ENCODE results near the gene C10orf90. TPM values are rescaled to one million over a fixed set of nuclear protein-coding genes. Genes with fewer than 3 reads are reported as not detected.
"Not testable (repeated sequence)": the region's sequence is repeated elsewhere in the genome, so short reads cannot be mapped to it uniquely, and the experiment has no call there.

C10orf90 gene
- total and polyA plus RNA-seq, 2 experiments from 2014 or later = 0.20 TPM; not detected in 1

DNA sequence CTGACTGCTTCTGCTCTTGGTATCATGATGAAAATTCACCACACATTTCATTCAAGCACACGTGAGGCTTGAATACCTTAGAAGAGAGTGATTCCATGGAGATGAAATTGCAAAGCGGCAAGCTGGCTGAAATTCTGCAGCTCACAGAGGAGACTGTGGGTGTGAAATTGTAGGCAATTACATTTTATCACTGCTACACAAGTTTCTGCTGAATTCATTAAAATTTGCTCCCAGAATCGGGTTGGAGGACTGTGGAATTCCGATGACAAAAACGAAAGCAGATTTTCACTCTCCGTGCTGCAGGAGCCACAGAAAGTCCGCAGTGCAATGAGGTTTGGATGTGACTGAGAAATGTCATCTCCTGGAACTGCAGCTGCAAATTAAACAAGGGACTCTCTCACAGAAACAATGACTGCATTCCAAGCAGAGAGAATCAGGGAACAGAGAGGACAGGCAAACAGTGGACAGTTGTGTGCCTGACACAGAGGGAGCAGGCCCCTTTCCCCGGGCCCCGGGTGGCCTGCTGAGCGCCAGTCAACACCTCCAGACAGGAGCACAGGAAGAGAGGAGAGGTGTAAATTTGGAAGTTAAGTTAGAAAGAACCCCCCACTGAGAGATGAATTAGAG, 109.1 kb downstream of the C10orf90 start:
- Histone ChIP-seq H3K4me3 (no peak overlapping the region), H3K79me2 (no peaks in the 10 kb centered on the region), H2AFZ (peak overlapping the region; percentile 76), H3K4me2 (peak overlapping the region; percentile 71), H3K9me2 (replicated peaks; ENCODE audit: insufficient read depth) (no peaks in the 10 kb centered on the region), H3K27me3 (no peaks in the 10 kb centered on the region), H3K9me3 (ENCODE audit: low read depth) (no peaks in the 10 kb centered on the region), H3K36me3 (replicated peaks; ENCODE audit: insufficient read depth, low read depth) (no peaks in the 10 kb centered on the region), H3K4me1 (ENCODE audit: insufficient read depth) (no peaks in the 10 kb centered on the region), H4K20me1 (ENCODE audit: insufficient read depth, poor library complexity, severe bottlenecking) (no peaks in the 10 kb centered on the region), H3K27ac (no peak overlapping the region)
- 41% methylated on average over 10 of the region's 10 CpGs for WGBS (ENCODE audit: low lambda C conversion rate, missing lambda C conversion rate)
- TF ChIP-seq EZH2 (IDR thresholded peaks at IDR 0.05; ENCODE audit: borderline replicate concordance) (no peak), EZH2phosphoT487 (IDR thresholded peaks at IDR 0.05; ENCODE audit: low read depth, severe bottlenecking, unreplicated experiment) (no peak)
- TF ChIP-seq, protein P1, sequence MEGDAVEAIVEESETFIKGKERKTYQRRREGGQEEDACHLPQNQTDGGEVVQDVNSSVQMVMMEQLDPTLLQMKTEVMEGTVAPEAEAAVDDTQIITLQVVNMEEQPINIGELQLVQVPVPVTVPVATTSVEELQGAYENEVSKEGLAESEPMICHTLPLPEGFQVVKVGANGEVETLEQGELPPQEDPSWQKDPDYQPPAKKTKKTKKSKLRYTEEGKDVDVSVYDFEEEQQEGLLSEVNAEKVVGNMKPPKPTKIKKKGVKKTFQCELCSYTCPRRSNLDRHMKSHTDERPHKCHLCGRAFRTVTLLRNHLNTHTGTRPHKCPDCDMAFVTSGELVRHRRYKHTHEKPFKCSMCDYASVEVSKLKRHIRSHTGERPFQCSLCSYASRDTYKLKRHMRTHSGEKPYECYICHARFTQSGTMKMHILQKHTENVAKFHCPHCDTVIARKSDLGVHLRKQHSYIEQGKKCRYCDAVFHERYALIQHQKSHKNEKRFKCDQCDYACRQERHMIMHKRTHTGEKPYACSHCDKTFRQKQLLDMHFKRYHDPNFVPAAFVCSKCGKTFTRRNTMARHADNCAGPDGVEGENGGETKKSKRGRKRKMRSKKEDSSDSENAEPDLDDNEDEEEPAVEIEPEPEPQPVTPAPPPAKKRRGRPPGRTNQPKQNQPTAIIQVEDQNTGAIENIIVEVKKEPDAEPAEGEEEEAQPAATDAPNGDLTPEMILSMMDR (IDR thresholded peaks at IDR 0.05; ENCODE audit: poor library complexity) = no peak
- DNase-seq (ENCODE audit: low spot score) = no peak

DNA sequence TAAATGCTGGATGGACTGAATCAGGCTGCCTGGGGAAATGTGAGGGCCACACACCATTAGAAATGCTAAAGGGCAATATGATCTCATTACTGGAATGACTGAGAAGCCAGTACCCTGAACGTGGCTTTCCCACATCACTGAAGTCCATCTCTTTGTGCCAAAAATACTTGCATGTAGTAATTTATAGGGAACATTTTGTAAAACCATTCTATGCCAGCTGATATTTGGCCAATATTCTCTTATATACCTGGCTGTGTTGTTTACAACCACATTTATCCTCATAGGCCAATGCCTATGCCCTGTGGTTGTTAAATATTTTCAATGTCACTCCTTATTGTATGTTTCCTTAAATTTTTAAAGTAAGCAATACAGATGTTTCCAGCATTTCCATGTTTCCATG, 111.6 kb downstream of the C10orf90 start:
- Histone ChIP-seq H2AFZ (no peak overlapping the region), H3K4me2 (no peak overlapping the region), H4K20me1 (ENCODE audit: insufficient read depth, poor library complexity, severe bottlenecking) (no peaks in the 10 kb centered on the region), H3K36me3 (replicated peaks; ENCODE audit: insufficient read depth, low read depth) (no peaks in the 10 kb centered on the region), H3K27me3 (no peaks in the 10 kb centered on the region), H3K9me2 (replicated peaks; ENCODE audit: insufficient read depth) (no peaks in the 10 kb centered on the region), H3K4me1 (ENCODE audit: insufficient read depth) (no peaks in the 10 kb centered on the region), H3K9me3 (ENCODE audit: low read depth) (no peaks in the 10 kb centered on the region), H3K27ac (no peak overlapping the region), H3K4me3 (no peak overlapping the region), H3K79me2 (no peaks in the 10 kb centered on the region)
- WGBS (ENCODE audit: low lambda C conversion rate, missing lambda C conversion rate) = 47% methylated on average over 1 of the region's 1 CpG
- TF ChIP-seq, protein P1 (IDR thresholded peaks at IDR 0.05; ENCODE audit: poor library complexity) = no peak
- TF ChIP-seq EZH2 (IDR thresholded peaks at IDR 0.05; ENCODE audit: borderline replicate concordance) (no peak), EZH2phosphoT487 (IDR thresholded peaks at IDR 0.05; ENCODE audit: low read depth, severe bottlenecking, unreplicated experiment) (no peak)
- DNase-seq (ENCODE audit: low spot score) = no peak

DNA sequence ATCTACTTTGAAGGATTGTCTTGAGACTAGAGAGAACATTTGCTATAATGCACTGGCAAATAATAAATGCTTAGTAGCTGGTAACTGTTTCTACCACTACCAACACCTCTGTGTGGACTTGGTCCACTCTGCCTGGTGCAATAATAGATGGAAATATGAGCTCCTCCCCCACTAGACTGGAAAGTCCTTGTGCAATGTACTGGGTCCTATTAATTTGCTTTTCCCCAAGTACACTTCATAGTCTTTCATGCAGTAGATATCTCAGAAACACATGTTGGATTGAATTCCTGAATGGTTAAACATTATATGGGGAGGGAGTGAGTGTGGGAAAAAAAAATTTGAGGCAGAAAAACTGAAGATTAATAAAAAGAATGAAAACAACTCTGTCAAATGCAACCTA, 119.3 kb downstream of the C10orf90 start:
- no peak overlapping the region for H3K27ac ChIP-seq
- no peak for DNase-seq (ENCODE audit: low spot score)
- H3K4me1 ChIP-seq (ENCODE audit: insufficient read depth) = no peaks in the 10 kb centered on the region
- no peaks in the 10 kb centered on the region for H3K36me3 ChIP-seq (replicated peaks; ENCODE audit: insufficient read depth, low read depth)
- H3K27me3 ChIP-seq = no peaks in the 10 kb centered on the region
- no peak overlapping the region for H3K4me2 ChIP-seq
- no peak overlapping the region for H2AFZ ChIP-seq
- H3K9me3 ChIP-seq (ENCODE audit: low read depth) = no peaks in the 10 kb centered on the region
- H3K9me2 ChIP-seq (replicated peaks; ENCODE audit: insufficient read depth) = no peaks in the 10 kb centered on the region
- no peaks in the 10 kb centered on the region for H4K20me1 ChIP-seq (ENCODE audit: insufficient read depth, poor library complexity, severe bottlenecking)
- H3K4me3 ChIP-seq = no peak overlapping the region
- H3K79me2 ChIP-seq = no peaks in the 10 kb centered on the region
- TF ChIP-seq, protein P1 (IDR thresholded peaks at IDR 0.05; ENCODE audit: poor library complexity) = no peak
- no peak for TF ChIP-seq EZH2phosphoT487 (IDR thresholded peaks at IDR 0.05; ENCODE audit: low read depth, severe bottlenecking, unreplicated experiment)
- no peak for TF ChIP-seq EZH2 (IDR thresholded peaks at IDR 0.05; ENCODE audit: borderline replicate concordance)

DNA sequence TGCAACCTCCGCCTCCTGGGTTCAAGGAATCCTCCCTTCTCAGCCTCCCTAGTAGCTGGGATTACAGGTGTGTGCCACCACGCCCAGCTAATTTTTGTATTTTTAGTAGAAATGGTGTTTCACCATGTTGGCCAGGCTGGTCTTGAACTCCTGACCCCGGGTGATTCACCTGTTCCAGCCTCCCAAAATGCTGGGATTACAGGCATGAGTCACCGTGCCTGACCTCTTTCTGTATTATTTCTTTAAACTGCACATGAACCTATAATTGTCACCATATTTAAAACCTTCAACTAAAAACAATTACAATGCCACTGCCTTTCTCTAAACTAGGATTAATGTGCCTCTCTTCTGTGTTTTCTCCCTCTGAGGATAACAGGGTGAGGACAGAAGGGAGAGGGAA, 119.9 kb downstream of the C10orf90 start:
- not testable (repeated sequence) for DNase-seq (ENCODE audit: low spot score); H3K79me2 ChIP-seq; H3K27me3 ChIP-seq; H3K9me2 ChIP-seq (replicated peaks; ENCODE audit: insufficient read depth); H3K4me1 ChIP-seq (ENCODE audit: insufficient read depth); H3K27ac ChIP-seq; H3K4me2 ChIP-seq; H3K9me3 ChIP-seq (ENCODE audit: low read depth); H3K36me3 ChIP-seq (replicated peaks; ENCODE audit: insufficient read depth, low read depth); H4K20me1 ChIP-seq (ENCODE audit: insufficient read depth, poor library complexity, severe bottlenecking); H2AFZ ChIP-seq; H3K4me3 ChIP-seq
- WGBS (ENCODE audit: low lambda C conversion rate, missing lambda C conversion rate) = 73% methylated on average over 4 of the region's 4 CpGs

Measured in hepatocyte (in vitro differentiated cells).